ENCODE results near the gene TBC1D21.

DNA sequence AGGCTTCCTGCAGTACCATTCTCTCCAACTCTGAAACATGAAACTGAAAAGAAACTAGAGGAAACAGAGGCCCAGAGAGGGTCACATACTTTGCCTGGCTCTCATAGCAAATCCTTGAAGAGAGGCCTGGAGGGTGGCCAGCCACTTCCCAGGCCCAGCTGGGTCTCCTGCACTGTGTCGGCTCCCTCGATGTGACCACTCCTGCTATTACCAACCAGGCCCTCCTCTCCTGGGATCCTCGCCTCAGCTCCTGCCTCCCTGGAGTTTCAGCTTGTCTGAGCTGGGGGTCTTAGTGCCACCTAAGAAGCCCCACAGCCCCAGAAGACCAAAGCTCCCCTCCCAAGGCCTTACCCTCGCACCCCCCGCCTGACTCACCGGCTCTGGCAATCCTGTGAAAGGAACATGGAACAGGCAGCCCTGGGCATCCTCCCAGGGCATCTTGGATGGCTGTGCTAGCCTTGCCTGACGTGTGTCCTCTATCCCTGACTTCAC lies 57.5 kb downstream of the TBC1D21 start:
- TF ChIP-seq CTCF (IDR thresholded peaks at IDR 0.05) (no peak), EZH2 (IDR thresholded peaks at IDR 0.05) (no peak), EZH2phosphoT487 (IDR thresholded peaks at IDR 0.05) (no peak)

All from neural progenitor cell (in vitro differentiated cells).